ENCODE results near the gene LGALS3BP. TPM values are rescaled to one million over a fixed set of nuclear protein-coding genes. Genes with fewer than 3 reads are reported as not detected.

LGALS3BP gene
- total RNA-seq, 1 donor from 2014 or later = 488 TPM

DNA sequence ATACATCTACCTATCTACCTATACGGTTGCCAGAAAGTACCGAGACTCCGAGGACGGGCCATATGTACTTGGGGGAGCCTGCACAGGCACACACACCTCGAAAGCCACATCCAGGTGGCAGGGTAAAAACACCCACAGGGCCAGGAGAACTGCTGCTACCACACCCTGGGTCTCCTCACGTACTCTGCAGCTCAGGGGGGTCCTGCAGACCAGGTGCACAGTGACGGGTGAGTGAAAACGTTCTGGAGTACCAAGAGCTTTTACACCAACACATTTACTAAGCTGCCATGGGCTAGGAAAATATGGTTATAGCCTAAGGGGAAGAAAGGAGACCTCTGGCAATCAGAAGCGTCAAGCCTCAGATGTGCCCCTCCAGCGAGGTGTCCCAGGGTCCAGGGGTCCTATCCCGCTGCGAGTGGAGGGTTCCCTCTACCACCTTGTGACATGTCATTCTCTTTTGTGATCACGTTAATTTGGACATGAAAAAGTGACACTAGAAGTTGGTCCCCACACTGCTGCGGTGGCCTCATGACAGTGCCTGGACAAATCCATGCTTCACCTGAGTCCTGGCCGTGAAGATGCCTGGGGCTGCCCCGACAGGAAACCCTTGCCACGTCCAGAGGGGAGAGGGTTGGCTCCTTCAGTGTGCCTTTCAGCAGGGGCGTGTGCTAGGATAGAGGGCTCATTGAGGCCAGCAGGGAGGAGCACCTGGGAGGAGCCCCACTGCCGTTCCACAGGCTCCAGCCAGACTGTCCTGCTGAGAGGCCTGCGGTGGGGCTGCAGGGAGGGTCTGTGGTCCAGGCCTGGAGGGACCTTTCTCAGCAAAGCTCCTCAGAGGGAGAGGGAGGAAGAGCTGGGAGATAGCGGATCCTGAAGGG is 28.0 kb upstream of the LGALS3BP start:
- no peak overlapping the region for H3K27ac ChIP-seq

DNA sequence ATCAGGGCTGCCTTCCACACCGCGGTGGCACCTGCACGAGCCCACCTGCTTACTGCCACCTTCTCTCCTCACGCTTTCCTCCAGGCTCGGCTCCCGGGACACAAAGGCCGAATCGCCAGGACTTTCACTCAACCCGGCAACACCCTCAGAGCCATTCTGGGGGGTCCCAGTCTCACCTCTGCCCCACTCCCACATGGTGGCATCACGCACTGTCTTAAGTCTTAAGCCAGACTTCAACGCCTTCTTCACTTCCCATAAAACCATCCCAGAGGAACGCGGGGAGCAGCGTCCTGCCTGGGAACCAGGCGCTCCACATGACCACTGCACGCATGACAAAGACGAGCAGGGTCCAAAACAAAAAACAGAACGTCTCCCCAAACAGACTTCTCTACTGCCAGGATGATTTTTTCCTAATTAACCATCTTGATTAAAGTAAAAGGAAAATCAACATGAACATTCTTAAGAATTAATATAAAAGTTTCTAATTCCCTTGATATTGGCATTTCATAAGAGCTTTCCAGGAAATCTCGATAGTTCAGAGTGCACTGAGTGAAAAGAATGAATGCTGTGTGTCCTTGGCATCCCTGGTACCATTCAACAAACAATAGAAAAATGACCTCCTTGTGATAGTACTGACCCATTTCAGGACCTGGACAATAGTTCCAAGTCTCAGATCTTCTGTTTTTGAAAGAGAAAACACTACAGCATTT is 27.2 kb upstream of the LGALS3BP start:
- no peak for DNase-seq (ENCODE audit: extremely low spot score in 2 of 2)
- TF ChIP-seq POLR2A (IDR thresholded peaks at IDR 0.05) = no peak
- TF ChIP-seq POLR2AphosphoS5 (IDR thresholded peaks at IDR 0.05; ENCODE audit: insufficient read depth in 1 of 2, low read depth in 1 of 2) = no peak
- TF ChIP-seq, protein P1, sequence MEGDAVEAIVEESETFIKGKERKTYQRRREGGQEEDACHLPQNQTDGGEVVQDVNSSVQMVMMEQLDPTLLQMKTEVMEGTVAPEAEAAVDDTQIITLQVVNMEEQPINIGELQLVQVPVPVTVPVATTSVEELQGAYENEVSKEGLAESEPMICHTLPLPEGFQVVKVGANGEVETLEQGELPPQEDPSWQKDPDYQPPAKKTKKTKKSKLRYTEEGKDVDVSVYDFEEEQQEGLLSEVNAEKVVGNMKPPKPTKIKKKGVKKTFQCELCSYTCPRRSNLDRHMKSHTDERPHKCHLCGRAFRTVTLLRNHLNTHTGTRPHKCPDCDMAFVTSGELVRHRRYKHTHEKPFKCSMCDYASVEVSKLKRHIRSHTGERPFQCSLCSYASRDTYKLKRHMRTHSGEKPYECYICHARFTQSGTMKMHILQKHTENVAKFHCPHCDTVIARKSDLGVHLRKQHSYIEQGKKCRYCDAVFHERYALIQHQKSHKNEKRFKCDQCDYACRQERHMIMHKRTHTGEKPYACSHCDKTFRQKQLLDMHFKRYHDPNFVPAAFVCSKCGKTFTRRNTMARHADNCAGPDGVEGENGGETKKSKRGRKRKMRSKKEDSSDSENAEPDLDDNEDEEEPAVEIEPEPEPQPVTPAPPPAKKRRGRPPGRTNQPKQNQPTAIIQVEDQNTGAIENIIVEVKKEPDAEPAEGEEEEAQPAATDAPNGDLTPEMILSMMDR (IDR thresholded peaks at IDR 0.05) = no peak

More for the DNA sequence above, 28.0 kb upstream of the LGALS3BP start:
- TF ChIP-seq, protein P1 (IDR thresholded peaks at IDR 0.05) = no peak
- TF ChIP-seq POLR2A (IDR thresholded peaks at IDR 0.05) (no peak), POLR2AphosphoS5 (IDR thresholded peaks at IDR 0.05; ENCODE audit: insufficient read depth in 1 of 2, low read depth in 1 of 2) (no peak)
- Histone ChIP-seq H3K9me3 (no peaks in the 10 kb centered on the region), H3K4me1 (peaks cover 54% of the 10 kb centered on the region), H3K4me3 (peak overlapping the region in 1 of 2 donors; percentile 73), H3K36me3 (peaks cover 0 to 8% of the 10 kb centered on the region in 2 donors), H3K27me3 (no peaks in the 10 kb centered on the region)
- intact Hi-C loops (cut with DNase I) = no loop called here
- no peak for DNase-seq (ENCODE audit: extremely low spot score in 2 of 2)

DNA sequence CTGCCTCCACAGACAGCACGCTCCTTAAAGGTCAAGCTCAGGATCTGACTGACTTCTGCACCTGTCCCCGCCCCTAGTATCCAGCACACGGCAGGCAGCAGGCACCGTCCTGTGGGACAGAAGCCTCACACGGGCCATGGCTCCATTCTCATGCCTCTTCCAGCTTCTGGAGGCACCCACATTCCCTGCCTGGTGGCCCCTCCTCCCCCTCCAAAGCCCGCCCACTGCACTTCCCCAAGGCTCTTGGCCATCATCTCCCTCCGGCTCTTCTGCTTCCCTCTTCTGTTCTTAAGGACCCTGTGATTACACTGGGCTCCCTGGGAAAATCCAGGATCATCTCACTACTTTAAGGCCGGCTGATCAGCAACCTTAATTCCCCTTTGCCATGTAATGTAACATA is 26.3 kb upstream of the LGALS3BP start:
- no peaks in the 10 kb centered on the region for H3K9me3 ChIP-seq
- H3K36me3 ChIP-seq = peaks cover 0 to 8% of the 10 kb centered on the region in 2 donors
- H3K4me3 ChIP-seq = no peak overlapping the region
- intact Hi-C loops (cut with DNase I) = no loop called here
- peaks cover 54% of the 10 kb centered on the region for H3K4me1 ChIP-seq
- DNase-seq (ENCODE audit: extremely low spot score in 2 of 2) = no peak
- H3K27me3 ChIP-seq = no peaks in the 10 kb centered on the region
- no peak overlapping the region for H3K27ac ChIP-seq
- TF ChIP-seq POLR2A (IDR thresholded peaks at IDR 0.05) = no peak
- no peak for TF ChIP-seq POLR2AphosphoS5 (IDR thresholded peaks at IDR 0.05; ENCODE audit: insufficient read depth in 1 of 2, low read depth in 1 of 2)
- TF ChIP-seq, protein P1 (IDR thresholded peaks at IDR 0.05) = no peak

More for the DNA sequence above, 27.2 kb upstream of the LGALS3BP start:
- no peaks in the 10 kb centered on the region for H3K27me3 ChIP-seq
- H3K9me3 ChIP-seq = no peaks in the 10 kb centered on the region
- peaks cover 54% of the 10 kb centered on the region for H3K4me1 ChIP-seq
- intact Hi-C loops (cut with DNase I) = no loop called here
- H3K27ac ChIP-seq = no peak overlapping the region
- no peak overlapping the region for H3K4me3 ChIP-seq
- peaks cover 0 to 8% of the 10 kb centered on the region in 2 donors for H3K36me3 ChIP-seq

DNA sequence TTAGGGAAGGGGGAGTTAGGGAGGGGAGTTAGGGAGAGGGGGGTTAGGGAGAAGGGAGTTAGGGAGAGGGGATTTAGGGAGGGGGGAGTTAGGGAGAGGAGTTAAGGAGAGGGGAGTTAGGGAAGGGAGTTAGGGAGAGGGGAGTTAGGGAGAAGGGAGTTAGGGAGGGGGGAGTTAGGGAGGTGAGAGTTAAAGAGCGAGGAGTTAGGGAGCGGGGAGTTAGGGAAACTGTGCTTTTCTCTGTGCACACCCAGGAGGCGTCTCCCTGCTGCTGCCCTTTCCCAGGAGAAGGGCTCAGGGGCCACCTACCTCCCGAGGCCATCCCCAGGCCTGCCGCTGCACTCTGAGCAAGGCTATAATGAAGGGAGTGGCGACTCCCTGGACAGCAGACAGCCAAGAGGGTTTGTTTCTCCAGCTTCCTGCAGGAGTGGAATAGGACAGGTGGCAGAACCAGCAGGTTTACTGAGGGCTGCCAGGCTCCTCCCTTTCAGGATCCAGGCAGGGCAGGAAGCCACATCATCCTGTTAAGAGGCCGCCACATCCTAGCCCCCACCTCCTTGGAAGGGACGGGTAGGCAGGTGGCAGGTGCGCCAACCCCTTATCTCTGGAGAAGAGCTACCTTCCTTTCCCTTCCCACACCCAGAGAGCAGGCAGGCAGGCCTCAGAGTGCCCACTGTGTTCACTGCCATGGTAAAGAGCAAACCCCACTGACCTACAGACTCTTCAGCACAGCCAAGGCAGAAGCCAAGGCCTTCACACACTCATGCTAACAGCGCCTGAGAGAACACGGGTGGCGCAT is 25.5 kb upstream of the LGALS3BP start:
- Histone ChIP-seq H3K9me3 (no peaks in the 10 kb centered on the region), H3K4me3 (no peak overlapping the region), H3K4me1 (peaks cover 51% of the 10 kb centered on the region), H3K27me3 (no peaks in the 10 kb centered on the region), H3K27ac (no peak overlapping the region), H3K36me3 (peaks cover 0 to 8% of the 10 kb centered on the region in 2 donors)
- TF ChIP-seq POLR2A (IDR thresholded peaks at IDR 0.05) = no peak
- no peak for TF ChIP-seq POLR2AphosphoS5 (IDR thresholded peaks at IDR 0.05; ENCODE audit: insufficient read depth in 1 of 2, low read depth in 1 of 2)
- TF ChIP-seq, protein P1 (IDR thresholded peaks at IDR 0.05) = no peak
- intact Hi-C loops (cut with DNase I) = no loop called here
- DNase-seq (ENCODE audit: extremely low spot score in 2 of 2) = no peak
